Prostate gland (tissue), 2 donors: ENCODE data around the gene PCF11. TPM values are rescaled to one million over a fixed set of nuclear protein-coding genes. Genes with fewer than 3 reads are reported as not detected.

Experiments used
- DNase-seq: peaks from one replicate; pipeline ENCODE4 v3.0.0-alpha.2; 2019; ENCODE audit warnings: low spot score
- H3K27ac ChIP-seq, 2 donors: fragments of 200-600 bp; sonication (generic); 2 replicates each; pipeline ENCODE4 v1.5.1; 2017 to 2019
- H3K27me3 ChIP-seq: fragments of 200-600 bp; sonication (generic); replicated peaks from 2 replicates; pipeline ENCODE4 v1.5.1; 2019; ENCODE audit not compliant: insufficient read depth
- H3K36me3 ChIP-seq, 2 donors: fragments of 200-600 bp; sonication (generic); 1 replicate in 1 of 2; 2 replicates in 1 of 2; pipeline versions ENCODE4 v1.5.1 to v1.8.1; 2017 to 2019
- H3K4me1 ChIP-seq: fragments of 200-600 bp; sonication (generic); replicated peaks from 2 replicates; pipeline ENCODE4 v1.5.1; 2019
- H3K4me3 ChIP-seq, 2 donors: fragments of 200-600 bp; sonication (generic); 2 replicates each; pipeline ENCODE4 v1.5.1; 2017 to 2019
- H3K9me3 ChIP-seq: fragments of 200-600 bp; sonication (generic); 2 replicates; pipeline ENCODE4 v1.5.1; 2017
- CTCF ChIP-seq, 4 experiments: fragments of 200-600 bp in 2 of 4; fragments of 450-650 bp in 2 of 4; sonication (generic) in 2 of 4; IDR thresholded peaks; 1 replicate in 3 of 4; 2 replicates in 1 of 4; pipeline ENCODE4 v1.5.1; 2016 to 2019; ENCODE audit warnings: antibody characterized with exemption in 4 of 4, mild to moderate bottlenecking in 2 of 4, moderate library complexity in 2 of 4
- POLR2A ChIP-seq: fragments of 450-650 bp; IDR thresholded peaks from one replicate; pipeline ENCODE4 v1.6.1; 2016; ENCODE audit warnings: antibody characterized with exemption, mild to moderate bottlenecking
- POLR2AphosphoS5 ChIP-seq: sonication (generic); formaldehyde crosslinking; IDR thresholded peaks from one replicate; pipeline ENCODE4 v1.6.1; 2017; ENCODE audit warnings: antibody characterized with exemption
- WGBS: methylation state at CpG from one replicate; pipeline ENCODE4 v1.1.5; 2018; 5-methylcytosine and 5-hydroxymethylcytosine counted together
- intact Hi-C: fragments of 100-400 bp; cut with DNase I; formaldehyde crosslinking; loops from one replicate; pipeline ENCODE4 v1.14.2; 2022
- total RNA-seq, 2 donors: library from RNA; depleted of rRNA; stranded (reverse); fragments of >200 nt; gene quantifications; one replicate each; pipeline ENCODE4 v1.1.0, GENCODE V29; 2016

The PCF11 gene
- total RNA-seq, 2 donors from 2014 or later: 64.1 to 75.2 TPM

- no peak for DNase-seq
- TF ChIP-seq POLR2AphosphoS5 (no peak), POLR2A (no peak), CTCF (IDR thresholded peaks at IDR 0.05) (no peak)
- no peaks in the 10 kb centered on the region for H3K4me1 ChIP-seq
- no peaks in the 10 kb centered on the region for H3K36me3 ChIP-seq
- WGBS: 90% methylated on average over 11 of the region's 11 CpGs
- H3K27ac ChIP-seq: peak overlapping the region; percentile 80 to 85
- intact Hi-C loops: no loop called here
- no peaks in the 10 kb centered on the region for H3K9me3 ChIP-seq
- no peaks in the 10 kb centered on the region for H3K27me3 ChIP-seq
- H3K4me3 ChIP-seq: no peak overlapping the region
Measured at GRCh38 chr11:83140691-83141455, 16.1 kb upstream of the PCF11 start.

- Histone ChIP-seq H3K4me1 (no peaks in the 10 kb centered on the region), H3K36me3 (no peaks in the 10 kb centered on the region), H3K27ac (no peak overlapping the region), H3K9me3 (no peaks in the 10 kb centered on the region), H3K4me3 (no peak overlapping the region), H3K27me3 (no peaks in the 10 kb centered on the region)
- 69% methylated on average over 4 of the region's 4 CpGs for WGBS
- no peak for TF ChIP-seq POLR2AphosphoS5
- no peak for TF ChIP-seq POLR2A
- no peak for TF ChIP-seq CTCF (IDR thresholded peaks at IDR 0.05)
- intact Hi-C loops: no loop called here
- no peak for DNase-seq
Measured at GRCh38 chr11:83147895-83148294, 9.0 kb upstream of the PCF11 start.

- 91% methylated on average over 2 of the region's 2 CpGs for WGBS
- Histone ChIP-seq H3K4me1 (no peaks in the 10 kb centered on the region), H3K27ac (no peak overlapping the region), H3K4me3 (no peak overlapping the region), H3K36me3 (no peaks in the 10 kb centered on the region), H3K27me3 (no peaks in the 10 kb centered on the region), H3K9me3 (no peaks in the 10 kb centered on the region)
- intact Hi-C loops: no loop called here
- TF ChIP-seq POLR2A: no peak
- no peak for TF ChIP-seq POLR2AphosphoS5
- DNase-seq: no peak
Measured at GRCh38 chr11:83150450-83150849, 6.5 kb upstream of the PCF11 start.

GRCh38 chr11:83151274-83151977 is 5.5 kb upstream of the PCF11 start:
- intact Hi-C loops: no loop called here
- Histone ChIP-seq H3K9me3 (no peaks in the 10 kb centered on the region), H3K36me3 (no peaks in the 10 kb centered on the region), H3K27me3 (no peaks in the 10 kb centered on the region), H3K4me1 (no peaks in the 10 kb centered on the region), H3K4me3 (no peak overlapping the region), H3K27ac (no peak overlapping the region)
- TF ChIP-seq POLR2AphosphoS5: no peak
- TF ChIP-seq POLR2A: no peak
- no peak for TF ChIP-seq CTCF (IDR thresholded peaks at IDR 0.05)
- 88% methylated on average over 10 of the region's 10 CpGs for WGBS
- no peak for DNase-seq

GRCh38 chr11:83152264-83152663 is 4.7 kb upstream of the PCF11 start:
- H3K9me3 ChIP-seq: no peaks in the 10 kb centered on the region
- intact Hi-C loops: no loop called here
- WGBS: 92% methylated on average over 2 of the region's 2 CpGs
- TF ChIP-seq POLR2A (no peak), POLR2AphosphoS5 (no peak)
- no peak overlapping the region for H3K4me3 ChIP-seq
- H3K36me3 ChIP-seq: no peaks in the 10 kb centered on the region
- H3K27me3 ChIP-seq: no peaks in the 10 kb centered on the region
- no peak for DNase-seq
- H3K27ac ChIP-seq: no peak overlapping the region
- no peaks in the 10 kb centered on the region for H3K4me1 ChIP-seq
